VCaP (cell line): ENCODE results near the gene KIF4B.
A peak's percentile ranks its signal among the peaks of the same experiment; 100 is the strongest.

Source experiments
- H3K27ac ChIP-seq: fragments of 450-650 bp; 2 replicates; pipeline ENCODE4 v1.5.1; 2017
- TF ChIP-seq, protein P1 (sequence below): fragments of 450-650 bp; conservative IDR thresholded peaks from 2 replicates; pipeline ENCODE4 v1.5.1; 2017; ENCODE audit warnings: mild to moderate bottlenecking, moderate library complexity

Gene KIF4B, protein sequence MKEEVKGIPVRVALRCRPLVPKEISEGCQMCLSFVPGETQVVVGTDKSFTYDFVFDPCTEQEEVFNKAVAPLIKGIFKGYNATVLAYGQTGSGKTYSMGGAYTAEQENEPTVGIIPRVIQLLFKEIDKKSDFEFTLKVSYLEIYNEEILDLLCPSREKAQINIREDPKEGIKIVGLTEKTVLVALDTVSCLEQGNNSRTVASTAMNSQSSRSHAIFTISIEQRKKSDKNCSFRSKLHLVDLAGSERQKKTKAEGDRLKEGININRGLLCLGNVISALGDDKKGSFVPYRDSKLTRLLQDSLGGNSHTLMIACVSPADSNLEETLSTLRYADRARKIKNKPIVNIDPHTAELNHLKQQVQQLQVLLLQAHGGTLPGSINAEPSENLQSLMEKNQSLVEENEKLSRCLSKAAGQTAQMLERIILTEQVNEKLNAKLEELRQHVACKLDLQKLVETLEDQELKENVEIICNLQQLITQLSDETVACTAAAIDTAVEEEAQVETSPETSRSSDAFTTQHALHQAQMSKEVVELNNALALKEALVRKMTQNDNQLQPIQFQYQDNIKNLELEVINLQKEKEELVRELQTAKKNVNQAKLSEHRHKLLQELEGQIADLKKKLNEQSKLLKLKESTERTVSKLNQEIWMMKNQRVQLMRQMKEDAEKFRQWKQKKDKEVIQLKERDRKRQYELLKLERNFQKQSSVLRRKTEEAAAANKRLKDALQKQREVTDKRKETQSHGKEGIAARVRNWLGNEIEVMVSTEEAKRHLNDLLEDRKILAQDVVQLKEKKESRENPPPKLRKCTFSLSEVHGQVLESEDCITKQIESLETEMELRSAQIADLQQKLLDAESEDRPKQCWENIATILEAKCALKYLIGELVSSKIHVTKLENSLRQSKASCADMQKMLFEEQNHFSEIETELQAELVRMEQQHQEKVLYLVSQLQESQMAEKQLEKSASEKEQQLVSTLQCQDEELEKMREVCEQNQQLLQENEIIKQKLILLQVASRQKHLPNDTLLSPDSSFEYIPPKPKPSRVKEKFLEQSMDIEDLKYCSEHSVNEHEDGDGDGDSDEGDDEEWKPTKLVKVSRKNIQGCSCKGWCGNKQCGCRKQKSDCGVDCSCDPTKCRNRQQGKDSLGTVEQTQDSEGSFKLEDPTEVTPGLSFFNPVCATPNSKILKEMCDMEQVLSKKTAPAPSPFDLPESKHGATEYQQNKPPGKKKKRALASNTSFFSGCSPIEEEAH

DNA sequence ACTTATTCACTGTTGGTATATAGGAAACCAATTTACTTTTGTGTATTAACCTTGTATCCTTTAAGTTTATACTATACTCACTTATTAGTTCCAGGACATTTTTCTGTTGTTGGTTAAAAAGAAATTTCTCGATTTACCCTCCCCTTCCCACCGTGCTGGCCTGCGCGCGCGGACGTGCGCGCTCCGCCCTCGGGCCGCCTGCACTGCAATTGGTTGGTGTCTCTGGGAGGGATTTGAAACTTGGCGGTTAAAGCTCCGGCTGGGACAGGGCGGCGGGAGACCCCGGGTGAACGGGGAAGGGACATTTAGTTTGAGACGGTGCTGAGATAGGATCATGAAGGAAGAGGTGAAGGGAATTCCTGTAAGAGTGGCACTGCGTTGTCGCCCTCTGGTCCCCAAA is at the start of gene KIF4B:
Gene KIF4B (plus strand): TSS at position 230 of the 400 bp plus-strand sequence. CDS start 105 bp downstream, at position 335.
- H3K27ac ChIP-seq: no peak within 1 kb of the TSS
- TF ChIP-seq, protein P1, sequence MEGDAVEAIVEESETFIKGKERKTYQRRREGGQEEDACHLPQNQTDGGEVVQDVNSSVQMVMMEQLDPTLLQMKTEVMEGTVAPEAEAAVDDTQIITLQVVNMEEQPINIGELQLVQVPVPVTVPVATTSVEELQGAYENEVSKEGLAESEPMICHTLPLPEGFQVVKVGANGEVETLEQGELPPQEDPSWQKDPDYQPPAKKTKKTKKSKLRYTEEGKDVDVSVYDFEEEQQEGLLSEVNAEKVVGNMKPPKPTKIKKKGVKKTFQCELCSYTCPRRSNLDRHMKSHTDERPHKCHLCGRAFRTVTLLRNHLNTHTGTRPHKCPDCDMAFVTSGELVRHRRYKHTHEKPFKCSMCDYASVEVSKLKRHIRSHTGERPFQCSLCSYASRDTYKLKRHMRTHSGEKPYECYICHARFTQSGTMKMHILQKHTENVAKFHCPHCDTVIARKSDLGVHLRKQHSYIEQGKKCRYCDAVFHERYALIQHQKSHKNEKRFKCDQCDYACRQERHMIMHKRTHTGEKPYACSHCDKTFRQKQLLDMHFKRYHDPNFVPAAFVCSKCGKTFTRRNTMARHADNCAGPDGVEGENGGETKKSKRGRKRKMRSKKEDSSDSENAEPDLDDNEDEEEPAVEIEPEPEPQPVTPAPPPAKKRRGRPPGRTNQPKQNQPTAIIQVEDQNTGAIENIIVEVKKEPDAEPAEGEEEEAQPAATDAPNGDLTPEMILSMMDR: no peak

DNA sequence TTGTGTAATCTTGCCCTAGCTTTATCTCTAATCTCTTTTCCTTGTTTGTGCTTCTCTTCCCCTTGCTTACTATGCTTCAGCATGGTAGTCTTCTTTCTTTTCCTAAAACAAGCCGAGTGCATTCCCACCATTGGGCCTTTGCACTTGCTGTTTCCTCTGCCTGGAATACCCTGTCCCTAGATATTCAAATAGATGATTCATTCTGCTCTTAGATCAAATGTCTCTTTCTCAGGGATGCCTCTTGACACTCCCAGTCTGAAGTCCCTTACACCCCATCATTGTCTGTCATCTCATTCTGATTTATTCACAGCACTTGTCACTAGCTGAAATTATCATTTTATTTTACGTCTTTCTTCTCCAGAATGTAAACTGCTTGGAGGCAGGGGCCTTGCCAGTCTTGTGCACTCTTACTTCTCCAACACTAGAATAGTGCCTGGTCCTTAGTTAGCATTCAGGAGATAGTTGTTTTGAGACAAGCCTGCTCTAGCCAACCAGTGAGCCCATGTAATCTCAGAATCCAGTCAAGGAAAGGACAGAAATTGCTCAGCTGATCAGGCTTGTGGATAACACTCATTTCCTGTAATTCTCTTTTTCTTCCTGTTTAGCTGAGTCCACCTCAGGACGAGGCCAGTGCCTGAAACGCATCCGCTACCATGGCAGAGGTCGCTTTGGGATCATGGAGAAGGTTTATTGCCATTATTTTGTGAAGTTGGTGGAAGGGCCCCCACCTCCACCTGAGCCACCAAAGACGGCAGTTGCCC is 47.3 kb upstream of the KIF4B start:
- TF ChIP-seq, protein P1: no peak
- no peak overlapping the region for H3K27ac ChIP-seq

DNA sequence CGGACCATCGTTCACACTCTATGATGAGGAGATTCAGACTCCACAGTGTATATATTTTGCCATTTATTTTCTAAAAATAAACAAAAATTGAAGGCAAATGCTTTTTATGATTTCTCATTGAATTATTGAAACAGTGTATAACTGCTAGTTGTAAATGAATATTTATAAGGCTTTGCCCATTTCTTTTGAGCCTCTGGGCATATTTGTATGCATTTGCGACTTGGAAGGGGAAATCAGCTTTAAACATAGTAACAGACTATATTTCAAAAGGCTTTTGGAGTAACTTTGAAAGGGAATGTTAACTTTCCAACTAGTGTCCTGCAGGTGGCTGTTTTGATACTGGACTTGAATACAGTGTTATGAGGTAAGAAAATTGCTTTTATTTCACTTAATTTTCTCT is 46.7 kb upstream of the KIF4B start:
- no peak overlapping the region for H3K27ac ChIP-seq
- TF ChIP-seq, protein P1: no peak

DNA sequence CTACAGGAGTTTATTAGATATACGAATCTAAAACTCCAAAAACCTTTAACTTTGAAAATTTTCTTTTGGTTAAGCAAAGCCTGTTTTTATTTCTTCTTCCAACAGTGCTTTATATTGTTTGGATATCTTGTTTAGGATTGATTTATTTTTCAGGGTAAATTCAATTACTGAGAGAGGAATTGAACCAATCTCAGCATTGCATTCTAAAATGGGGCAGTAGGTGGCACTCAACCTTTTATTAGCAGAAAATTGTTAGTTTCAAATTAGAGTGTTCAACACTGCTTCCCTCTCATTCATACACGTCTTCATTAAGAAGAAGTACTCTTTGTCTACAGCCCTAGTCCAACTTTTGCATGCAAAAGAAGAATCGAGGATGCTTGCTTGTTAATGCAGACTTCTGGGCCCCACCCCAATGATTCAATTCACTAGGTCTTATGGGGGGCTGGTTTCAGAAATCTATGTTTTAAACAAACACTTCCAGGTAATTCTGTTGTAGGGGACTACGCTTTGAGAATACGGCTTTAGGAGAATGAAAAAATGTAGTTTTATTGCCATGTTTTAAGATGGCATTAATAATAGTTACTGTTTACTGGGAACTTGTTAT is 46.0 kb upstream of the KIF4B start:
- no peak overlapping the region for H3K27ac ChIP-seq
- TF ChIP-seq, protein P1: peak; percentile 77

DNA sequence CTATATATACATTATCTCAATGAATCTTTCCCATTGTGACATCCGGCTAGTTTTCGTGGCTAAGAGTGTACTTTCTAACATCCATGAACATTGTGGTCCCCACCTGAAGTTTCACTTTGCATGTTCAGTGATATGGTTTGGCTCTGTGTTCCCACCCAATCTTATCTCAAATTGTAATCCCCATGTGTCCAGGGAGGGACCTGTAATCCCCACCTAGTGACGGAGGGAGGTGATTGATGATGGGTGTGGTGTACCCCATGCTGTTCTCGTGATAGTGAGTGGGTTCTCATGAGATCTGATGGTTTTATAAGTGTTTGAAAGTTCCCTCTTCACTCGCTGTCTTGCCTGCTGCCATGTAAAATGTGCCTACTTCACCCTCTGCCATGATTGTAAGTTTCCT is 44.6 kb upstream of the KIF4B start:
- TF ChIP-seq, protein P1: no peak
- H3K27ac ChIP-seq: no peak overlapping the region

DNA sequence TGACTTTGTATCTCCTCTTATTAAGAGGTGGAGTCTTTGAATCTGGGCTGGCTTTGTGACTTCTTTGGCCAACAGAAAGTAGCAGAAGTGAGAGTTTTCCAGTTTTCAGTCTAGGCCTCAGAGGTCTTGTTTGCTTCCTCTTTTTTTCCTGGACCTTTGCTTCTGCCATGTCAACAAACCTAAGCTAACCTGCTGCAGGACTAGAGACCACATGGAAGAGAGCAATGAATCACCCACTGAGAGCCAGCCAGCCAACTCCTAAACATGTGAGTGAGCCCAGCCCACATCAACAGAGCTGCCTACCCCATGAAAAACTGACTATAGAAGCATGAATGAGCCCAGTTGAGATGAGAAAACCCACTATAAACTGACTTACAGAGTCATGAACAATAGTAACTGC is 42.8 kb upstream of the KIF4B start:
- TF ChIP-seq, protein P1: no peak
- H3K27ac ChIP-seq: no peak overlapping the region
